GM21367 (cell line): ENCODE measurements around the gene CGB3.
"Not testable (repeated sequence)": the region's sequence is repeated elsewhere in the genome, so short reads cannot be mapped to it uniquely, and the experiment has no call there.

Experiments
- ATAC-seq: cut with Tn5 transposase; IDR thresholded peaks from one replicate; pipeline ENCODE4 v1.9.1; 2021; ENCODE audit not compliant: unreplicated experiment

CGB3 gene

DNA sequence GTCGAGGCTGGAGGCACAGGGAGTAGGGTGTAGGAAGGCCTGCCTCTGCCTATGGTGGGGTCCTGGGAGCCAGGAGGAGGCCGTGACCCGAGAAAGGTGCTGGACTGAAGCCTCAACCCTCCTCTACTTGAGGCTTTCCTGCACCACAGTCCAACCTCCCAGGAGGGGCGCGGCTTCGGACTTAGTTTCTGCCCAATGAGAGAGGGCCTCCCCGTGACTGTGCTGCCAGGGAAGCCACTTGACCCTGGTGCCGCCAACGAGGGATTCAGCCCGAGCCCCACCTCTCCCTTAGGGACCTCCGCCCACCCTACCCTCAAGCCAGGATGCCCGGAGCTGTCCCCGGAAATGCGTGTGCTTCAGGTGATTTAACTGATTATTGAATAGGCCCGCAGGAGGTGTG lies at the start of gene CGB3:
CGB3 (minus strand) TSS at position 101 of the 400 bp plus-strand sequence. CDS start 362 bp downstream, outside the sequence.
- ATAC-seq, result not testable (repeated sequence)

- no peak for ATAC-seq
These were observed 47.9 kb upstream of the CGB3 start for GRCh38 chr19:49071860-49072547.

GRCh38 chr19:49070416-49070815 lies 46.3 kb upstream of the CGB3 start:
- ATAC-seq, result no peak

DNA sequence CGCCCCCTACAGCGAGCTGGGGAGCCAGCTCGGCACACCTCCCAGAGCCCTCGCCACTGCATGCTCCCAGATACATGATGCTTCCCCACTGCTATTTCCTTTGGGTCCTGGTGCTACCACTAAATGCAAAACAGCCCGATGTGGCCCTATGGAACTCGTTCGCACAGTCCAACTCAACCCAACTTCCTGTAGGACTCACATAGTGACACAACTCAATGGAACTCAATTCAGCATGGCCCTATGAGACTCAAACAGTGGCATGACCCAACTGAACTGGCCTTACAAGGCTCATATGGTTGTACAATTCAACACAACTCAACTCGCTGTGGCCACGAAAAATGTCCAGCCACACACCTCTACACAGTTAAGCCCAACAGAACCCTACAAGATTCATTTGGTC lies 44.9 kb upstream of the CGB3 start:
- no peak for ATAC-seq

DNA sequence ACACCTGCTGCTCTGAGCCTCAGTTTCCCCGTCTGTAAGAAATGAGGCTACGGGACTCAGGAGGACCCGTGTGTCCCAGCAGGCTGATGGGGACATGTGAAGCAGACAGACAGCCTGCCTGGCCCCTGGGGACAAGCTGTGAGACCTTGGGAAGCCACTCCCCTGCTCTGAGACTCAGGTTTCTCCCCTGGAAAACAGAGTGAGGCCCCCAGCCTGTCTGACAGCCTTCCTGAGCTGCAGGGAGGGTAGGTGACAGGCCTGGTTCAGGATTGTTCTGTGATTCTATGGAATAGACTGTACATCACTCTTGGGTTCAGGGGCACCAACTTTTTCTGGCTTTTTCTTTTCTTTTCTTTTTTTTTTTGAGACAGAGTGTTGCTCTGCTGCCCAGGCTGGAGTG lies 43.4 kb upstream of the CGB3 start:
- ATAC-seq, result no peak

- no peak for ATAC-seq
These were observed 41.9 kb upstream of the CGB3 start for GRCh38 chr19:49065905-49066512.

DNA sequence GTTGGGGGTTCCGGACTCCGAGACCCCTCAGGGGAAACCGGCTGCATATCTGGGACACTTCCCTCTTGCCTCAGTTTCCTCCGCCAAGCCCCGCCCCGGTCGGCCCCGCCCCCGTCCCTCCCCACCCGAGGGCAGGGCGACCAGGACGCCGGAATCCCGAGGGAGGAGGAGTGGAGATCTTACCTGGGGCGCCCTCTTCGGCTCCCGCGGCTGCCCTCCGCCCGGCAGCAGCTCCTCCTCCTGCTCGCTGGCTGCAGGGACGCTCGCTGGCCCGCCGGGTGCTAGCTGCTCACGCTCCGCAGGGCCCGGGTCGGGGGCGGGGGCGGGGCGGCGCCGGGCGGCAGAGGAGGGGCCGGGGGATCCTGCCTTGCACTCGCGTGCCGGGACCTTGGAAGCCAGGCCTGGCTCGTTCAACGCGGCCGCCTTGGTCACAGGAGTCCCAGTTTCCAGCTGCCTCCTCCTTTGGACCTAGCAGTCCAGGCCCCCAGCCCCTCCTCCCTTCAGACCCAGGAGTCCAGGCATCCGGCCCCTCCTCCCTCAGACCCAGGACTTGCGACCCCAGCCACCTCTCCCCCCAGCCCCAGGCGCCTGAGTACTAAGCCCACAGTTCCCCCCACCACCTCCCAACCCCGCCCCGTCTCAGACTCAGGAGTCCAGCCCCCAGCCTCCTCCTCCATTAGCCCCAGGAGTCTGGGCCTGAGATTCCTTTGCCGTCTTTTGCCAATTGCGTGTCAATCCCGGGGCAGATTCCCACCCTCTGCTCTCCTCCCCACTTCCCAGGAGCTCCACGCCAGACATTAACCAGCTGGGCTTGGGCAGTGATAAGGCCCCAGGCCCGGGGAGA lies 40.9 kb upstream of the CGB3 start, which contains the start of gene NTF4:
NTF4 (minus strand) TSS at position 51 of the 844 bp plus-strand sequence. CDS start 2,821 bp downstream, outside the sequence.
- ATAC-seq, result no peak

DNA sequence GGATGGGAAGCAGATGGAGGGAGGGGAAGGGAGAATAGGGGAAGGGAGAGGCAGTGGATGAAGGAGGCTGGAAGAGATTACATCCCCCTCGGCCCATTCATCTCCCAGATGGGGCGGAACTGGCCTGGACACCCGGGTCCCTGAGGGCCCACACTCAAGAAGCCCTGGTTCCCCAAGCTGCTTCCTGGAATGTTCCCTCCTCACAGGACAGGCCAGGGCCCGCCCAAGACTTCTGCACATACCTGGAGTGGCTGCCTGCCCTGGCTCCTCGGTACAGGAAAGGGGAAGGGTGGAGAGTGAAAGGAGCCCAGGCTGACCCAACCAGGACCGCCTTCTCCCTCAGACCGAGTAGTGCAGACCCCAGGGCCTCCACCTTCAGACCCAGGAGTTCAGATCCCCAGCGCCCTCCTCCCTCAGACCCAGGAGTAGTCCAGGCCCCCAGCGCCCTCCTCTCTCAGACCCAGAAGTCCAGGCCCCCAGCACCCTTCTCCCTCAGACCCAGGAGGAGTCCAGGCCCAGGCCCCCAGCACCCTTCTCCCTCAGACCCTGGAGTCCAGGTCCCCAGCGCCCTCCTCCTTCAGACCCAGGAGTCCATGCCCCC lies 40.0 kb upstream of the CGB3 start:
- ATAC-seq, result no peak

- no peak for ATAC-seq
These were observed 37.3 kb upstream of the CGB3 start for GRCh38 chr19:49061445-49061844.

GRCh38 chr19:49061000-49061399 lies 36.9 kb upstream of the CGB3 start:
- ATAC-seq, result no peak

DNA sequence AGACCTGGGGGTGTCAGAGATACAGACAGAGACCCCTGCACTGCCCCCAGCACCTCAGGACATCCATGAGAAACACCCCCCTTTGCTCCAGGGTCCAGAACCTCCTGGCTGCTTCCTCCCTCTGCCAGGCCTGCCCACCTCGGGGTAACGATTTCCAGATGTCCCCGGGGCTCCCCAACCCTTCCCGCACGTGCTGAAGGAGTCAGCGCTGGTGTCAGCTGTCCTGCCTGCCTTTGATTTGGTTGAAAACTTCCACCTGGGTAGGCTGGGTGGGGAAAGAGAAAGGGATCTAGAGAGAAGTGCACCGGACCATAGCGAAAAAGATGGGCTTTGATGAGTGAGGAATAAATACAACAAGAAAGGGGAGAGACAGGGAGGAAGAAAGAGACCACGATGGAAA lies 34.9 kb upstream of the CGB3 start:
- ATAC-seq, result no peak

GRCh38 chr19:49058562-49058961 lies 34.4 kb upstream of the CGB3 start:
- ATAC-seq, result no peak

- ATAC-seq, result no peak
These were observed 33.6 kb upstream of the CGB3 start, which contains the start of gene CGB7 for GRCh38 chr19:49057636-49058234. TSS of gene CGB7 (minus strand) at chr19:49057749. CDS start at chr19:49055375, 2,374 bp downstream.

GRCh38 chr19:49056902-49057596 lies 32.9 kb upstream of the CGB3 start:
- ATAC-seq, result not testable (repeated sequence)

- ATAC-seq, result no peak
These were observed 32.2 kb upstream of the CGB3 start for GRCh38 chr19:49056101-49056901.

- not testable (repeated sequence) for ATAC-seq
These were observed 26.4 kb upstream of the CGB3 start for GRCh38 chr19:49050376-49051033.

- not testable (repeated sequence) for ATAC-seq
These were observed 25.7 kb upstream of the CGB3 start for GRCh38 chr19:49049834-49050233.

- ATAC-seq, result not testable (repeated sequence)
These were observed 24.9 kb upstream of the CGB3 start, which contains the start of gene CGB8 for GRCh38 chr19:49049011-49049410. TSS of gene CGB8 (minus strand) at chr19:49049111. CDS start at chr19:49048739, 372 bp downstream.

DNA sequence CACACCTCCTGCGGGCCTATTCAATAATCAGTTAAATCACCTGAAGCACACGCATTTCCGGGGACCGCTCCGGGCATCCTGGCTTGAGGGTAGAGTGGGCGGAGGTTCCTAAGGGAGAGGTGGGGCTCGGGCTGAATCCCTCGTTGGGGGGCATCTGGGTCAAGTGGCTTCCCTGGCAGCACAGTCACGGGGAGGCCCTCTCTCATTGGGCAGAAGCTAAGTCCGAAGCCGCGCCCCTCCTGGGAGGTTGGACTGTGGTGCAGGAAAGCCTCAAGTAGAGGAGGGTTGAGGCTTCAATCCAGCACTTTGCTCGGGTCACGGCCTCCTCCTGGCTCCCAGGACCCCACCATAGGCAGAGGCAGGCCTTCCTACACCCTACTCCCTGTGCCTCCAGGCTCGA lies 19.4 kb upstream of the CGB3 start, which contains the start of gene CGB5:
CGB5 (plus strand) TSS at position 301 of the 400 bp plus-strand sequence. CDS start 362 bp downstream, outside the sequence.
- ATAC-seq, result not testable (repeated sequence)
